Ishikawa (cell line): ENCODE results near the gene H3-3A.

ENCODE experiments used
- CEBPB ChIP-seq: IDR thresholded peaks from 2 replicates; pipeline ENCODE4 v1.6.1; 2012
- EGR1 ChIP-seq: IDR thresholded peaks from 2 replicates; pipeline ENCODE4 v1.6.1; 2012
- EP300 ChIP-seq: IDR thresholded peaks from 2 replicates; pipeline ENCODE4 v1.6.1; 2012; ENCODE audit warnings: borderline replicate concordance
- RAD21 ChIP-seq: IDR thresholded peaks from 2 replicates; pipeline ENCODE4 v1.6.1; 2012; ENCODE audit warnings: low read depth
- TAF1 ChIP-seq: IDR thresholded peaks from 2 replicates; pipeline ENCODE4 v1.6.1; 2012; ENCODE audit warnings: low read depth, mild to moderate bottlenecking
- TEAD4 ChIP-seq: IDR thresholded peaks from 2 replicates; pipeline ENCODE4 v1.6.1; 2012
- USF1 ChIP-seq: IDR thresholded peaks from 2 replicates; pipeline ENCODE4 v1.6.1; 2012
- YY1 ChIP-seq: IDR thresholded peaks from 2 replicates; pipeline ENCODE4 v1.6.1; 2012; ENCODE audit warnings: low read depth
- TF ChIP-seq, protein P1 (sequence below): IDR thresholded peaks from 2 replicates; pipeline ENCODE4 v1.6.1; 2012
- TF ChIP-seq, protein P2 (sequence below): IDR thresholded peaks from 2 replicates; pipeline ENCODE4 v1.6.1; 2012; ENCODE audit warnings: low read depth, mild to moderate bottlenecking

GRCh38 chr1:226083302-226084101 lies 21.0 kb downstream of the H3-3A start:
- TF ChIP-seq USF1 = peak; percentile 98
- peak; percentile 58 for TF ChIP-seq TAF1
- TF ChIP-seq YY1 = no peak
- TF ChIP-seq, protein P1, sequence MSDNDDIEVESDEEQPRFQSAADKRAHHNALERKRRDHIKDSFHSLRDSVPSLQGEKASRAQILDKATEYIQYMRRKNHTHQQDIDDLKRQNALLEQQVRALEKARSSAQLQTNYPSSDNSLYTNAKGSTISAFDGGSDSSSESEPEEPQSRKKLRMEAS = peak; percentile 34; the same call in 1 of the 2 replicates
- TF ChIP-seq, protein P2, sequence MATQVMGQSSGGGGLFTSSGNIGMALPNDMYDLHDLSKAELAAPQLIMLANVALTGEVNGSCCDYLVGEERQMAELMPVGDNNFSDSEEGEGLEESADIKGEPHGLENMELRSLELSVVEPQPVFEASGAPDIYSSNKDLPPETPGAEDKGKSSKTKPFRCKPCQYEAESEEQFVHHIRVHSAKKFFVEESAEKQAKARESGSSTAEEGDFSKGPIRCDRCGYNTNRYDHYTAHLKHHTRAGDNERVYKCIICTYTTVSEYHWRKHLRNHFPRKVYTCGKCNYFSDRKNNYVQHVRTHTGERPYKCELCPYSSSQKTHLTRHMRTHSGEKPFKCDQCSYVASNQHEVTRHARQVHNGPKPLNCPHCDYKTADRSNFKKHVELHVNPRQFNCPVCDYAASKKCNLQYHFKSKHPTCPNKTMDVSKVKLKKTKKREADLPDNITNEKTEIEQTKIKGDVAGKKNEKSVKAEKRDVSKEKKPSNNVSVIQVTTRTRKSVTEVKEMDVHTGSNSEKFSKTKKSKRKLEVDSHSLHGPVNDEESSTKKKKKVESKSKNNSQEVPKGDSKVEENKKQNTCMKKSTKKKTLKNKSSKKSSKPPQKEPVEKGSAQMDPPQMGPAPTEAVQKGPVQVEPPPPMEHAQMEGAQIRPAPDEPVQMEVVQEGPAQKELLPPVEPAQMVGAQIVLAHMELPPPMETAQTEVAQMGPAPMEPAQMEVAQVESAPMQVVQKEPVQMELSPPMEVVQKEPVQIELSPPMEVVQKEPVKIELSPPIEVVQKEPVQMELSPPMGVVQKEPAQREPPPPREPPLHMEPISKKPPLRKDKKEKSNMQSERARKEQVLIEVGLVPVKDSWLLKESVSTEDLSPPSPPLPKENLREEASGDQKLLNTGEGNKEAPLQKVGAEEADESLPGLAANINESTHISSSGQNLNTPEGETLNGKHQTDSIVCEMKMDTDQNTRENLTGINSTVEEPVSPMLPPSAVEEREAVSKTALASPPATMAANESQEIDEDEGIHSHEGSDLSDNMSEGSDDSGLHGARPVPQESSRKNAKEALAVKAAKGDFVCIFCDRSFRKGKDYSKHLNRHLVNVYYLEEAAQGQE = no peak
- TF ChIP-seq CEBPB = no peak
- TF ChIP-seq EGR1 = peak; percentile 51; the same call in 1 of the 2 replicates
- TF ChIP-seq EP300 = no peak
- TF ChIP-seq RAD21 = peak; percentile 9; the same call in 1 of the 2 replicates
- TF ChIP-seq TEAD4 = no peak
